Activated CD8-positive, alpha-beta memory T cell treated with anti-CD3 and anti-CD28 coated beads for 36 hours (primary cell): ENCODE measurements around the gene PIGP. TPM values are rescaled to one million over a fixed set of nuclear protein-coding genes. Genes with fewer than 3 reads are reported as not detected.
"Not testable (repeated sequence)": the region's sequence is repeated elsewhere in the genome, so short reads cannot be mapped to it uniquely, and the experiment has no call there.

ENCODE experiments used
- CTCF ChIA-PET: fragments of 350-600 bp; sonication (Branson Sonifier 250); formaldehyde crosslinking; loops from one replicate; lab custom pipeline; 2021; ENCODE audit warnings: antibody characterized with exemption; lab: Charles Lee
- POLR2A ChIA-PET: fragments of 350-600 bp; sonication (Branson Sonifier 250); formaldehyde crosslinking; loops from one replicate; lab custom pipeline; 2021; ENCODE audit warnings: antibody characterized with exemption; lab: Charles Lee
- total RNA-seq, 2 experiments: library from RNA; stranded (reverse); gene quantifications; one replicate each; pipeline ENCODE4 v1.2.3, GENCODE V29; 2021

Gene PIGP
- 10 to 100 TPM; 20.1 to 25.0 TPM for total RNA-seq

- POLR2A ChIA-PET = no interaction called here
- CTCF ChIA-PET = no interaction called here
Measured at GRCh38 chr21:37072988-37073416, at the start of gene PIGP, which contains the start of gene TTC3. Gene PIGP, minus strand, starts transcription at chr21:37073071. Its CDS starts 556 bp downstream, at chr21:37072515. Gene TTC3, plus strand, starts transcription at chr21:37073254. Its CDS starts 14,004 bp downstream, at chr21:37087258.

GRCh38 chr21:37119421-37120218, 46.7 kb upstream of the PIGP start:
- ChIA-PET POLR2A (no interaction called here), CTCF (interaction anchor here (1.5 kb wide), 1 partner anchor 129 kb away, joined by 3 read pairs; no protein-coding TSS in a partner anchor)

- ChIA-PET CTCF (no interaction called here), POLR2A (no interaction called here)
Measured at GRCh38 chr21:37118187-37118826, 45.4 kb upstream of the PIGP start.

- POLR2A ChIA-PET = no interaction called here
- CTCF ChIA-PET = no interaction called here
Measured at GRCh38 chr21:37117204-37117603, 44.3 kb upstream of the PIGP start.

- POLR2A ChIA-PET, CTCF ChIA-PET: not testable (repeated sequence)
Measured at GRCh38 chr21:37116459-37116858, 43.6 kb upstream of the PIGP start.

- POLR2A ChIA-PET, CTCF ChIA-PET: not testable (repeated sequence)
Measured at GRCh38 chr21:37114301-37114700, 41.4 kb upstream of the PIGP start.

GRCh38 chr21:37111029-37111428, 38.2 kb upstream of the PIGP start:
- CTCF ChIA-PET, POLR2A ChIA-PET: not testable (repeated sequence)

GRCh38 chr21:37106998-37107397, 34.1 kb upstream of the PIGP start:
- ChIA-PET CTCF (no interaction called here), POLR2A (no interaction called here)

GRCh38 chr21:37102746-37103145, 29.9 kb upstream of the PIGP start:
- POLR2A ChIA-PET = not testable (repeated sequence)

GRCh38 chr21:37101384-37101783, 28.5 kb upstream of the PIGP start:
- ChIA-PET POLR2A (no interaction called here), CTCF (no interaction called here)

More at GRCh38 chr21:37102746-37103145, 29.9 kb upstream of the PIGP start:
- CTCF ChIA-PET = not testable (repeated sequence)

GRCh38 chr21:37100316-37100715, 27.4 kb upstream of the PIGP start:
- POLR2A ChIA-PET = no interaction called here

GRCh38 chr21:37098751-37099150, 25.9 kb upstream of the PIGP start:
- ChIA-PET CTCF (no interaction called here), POLR2A (no interaction called here)

More at GRCh38 chr21:37100316-37100715, 27.4 kb upstream of the PIGP start:
- CTCF ChIA-PET = no interaction called here

GRCh38 chr21:37095821-37096220, 22.9 kb upstream of the PIGP start:
- CTCF ChIA-PET = interaction anchor here (1.0 kb wide), 1 partner anchor 14 kb away, joined by 3 read pairs; no protein-coding TSS in a partner anchor
- POLR2A ChIA-PET = no interaction called here

GRCh38 chr21:37093977-37094376, 21.1 kb upstream of the PIGP start:
- ChIA-PET POLR2A (no interaction called here), CTCF (no interaction called here)

GRCh38 chr21:37088186-37088735, 15.4 kb upstream of the PIGP start:
- CTCF ChIA-PET = no interaction called here
- POLR2A ChIA-PET = no interaction called here

- ChIA-PET CTCF (no interaction called here), POLR2A (no interaction called here)
Measured at GRCh38 chr21:37087188-37087587, 14.3 kb upstream of the PIGP start.

GRCh38 chr21:37085726-37086125, 12.9 kb upstream of the PIGP start:
- ChIA-PET POLR2A (no interaction called here), CTCF (no interaction called here)

- POLR2A ChIA-PET = no interaction called here
Measured at GRCh38 chr21:37082856-37083528, 10.1 kb upstream of the PIGP start.

GRCh38 chr21:37082375-37082774, 9.5 kb upstream of the PIGP start:
- CTCF ChIA-PET = interaction anchor here (1.4 kb wide), 2 partner anchors 14 to 92 kb away, joined by 3 read pairs; no protein-coding TSS in a partner anchor
- POLR2A ChIA-PET = interaction anchor here (0.6 kb wide), 1 partner anchor 228 kb away, joined by 4 read pairs; no protein-coding TSS in a partner anchor

More at GRCh38 chr21:37082856-37083528, 10.1 kb upstream of the PIGP start:
- CTCF ChIA-PET = interaction anchor here (0.6 to 1.4 kb wide), 3 partner anchors 13 to 334 kb away, joined by 3 read pairs; no protein-coding TSS in a partner anchor
